Large intestine (tissue), 12 donors: ENCODE measurements around the gene DOLK. TPM values are rescaled to one million over a fixed set of nuclear protein-coding genes. Genes with fewer than 3 reads are reported as not detected.

Experiments
- DNase-seq, 2 donors: peaks; one replicate each; pipeline versions ENCODE4 v3.0.0 to v3.0.0-alpha.2; 2013
- H3K27ac ChIP-seq: one replicate; pipeline ENCODE4 v1.5.1; 2013; ENCODE audit warnings: low read length
- H3K27me3 ChIP-seq: 2 replicates; pipeline ENCODE4 v1.6.1; 2013; ENCODE audit warnings: low read length; ENCODE audit not compliant: control insufficient read depth, insufficient read depth
- H3K36me3 ChIP-seq: 2 replicates; pipeline ENCODE4 v1.6.1; 2013; ENCODE audit warnings: low read length; ENCODE audit not compliant: control insufficient read depth, insufficient read depth
- H3K4me1 ChIP-seq: one replicate; pipeline ENCODE4 v1.6.1; 2013; ENCODE audit warnings: low read length; ENCODE audit not compliant: control insufficient read depth, insufficient read depth
- H3K4me3 ChIP-seq: one replicate; pipeline ENCODE4 v1.5.1; 2013; ENCODE audit warnings: low read length
- H3K9me3 ChIP-seq: one replicate; pipeline ENCODE4 v1.6.1; 2013; ENCODE audit warnings: mild to moderate bottlenecking, low read depth, low read length, moderate library complexity; ENCODE audit not compliant: control insufficient read depth
- WGBS: methylation state at CpG from one replicate; pipeline ENCODE4 v1.1.5; 2013; ENCODE audit warnings: low lambda C conversion rate; ENCODE audit not compliant: insufficient coverage; 5-methylcytosine and 5-hydroxymethylcytosine counted together
- long read RNA-seq, 11 donors: transcript quantifications; one replicate each; lab custom pipeline, GENCODE V29; 2026
- polyA plus RNA-seq: library from polyadenylated mRNA; unstranded; fragments of 120-200 nt; gene quantifications from one replicate; pipeline ENCODE4 v1.2.1, GENCODE V29; 2013

DOLK gene
- 14.8 TPM for polyA plus RNA-seq
- long read RNA-seq, donor 1, transcript DOLK-201 (1 exons, 2,090 nt) = major isoform, 23 of 23 reads
- long read RNA-seq, donor 1, partial matches to known transcripts = 0 of 23 reads
- long read RNA-seq, donor 1, other reads (novel, unspliced or antisense) = 0 of 23 reads
- long read RNA-seq, donor 2, transcript DOLK-201 (1 exons, 2,090 nt) = major isoform, 32 of 32 reads
- long read RNA-seq, donor 2, partial matches to known transcripts = 0 of 32 reads
- long read RNA-seq, donor 2, other reads (novel, unspliced or antisense) = 0 of 32 reads
- long read RNA-seq, donor 3 = 0 reads
- long read RNA-seq, donor 4, partial matches to known transcripts = 0 of 1 reads
- long read RNA-seq, donor 4, other reads (novel, unspliced or antisense) = 0 of 1 reads
- long read RNA-seq, donor 5, transcript DOLK-201 (1 exons, 2,090 nt) = major isoform, 12 of 12 reads
- long read RNA-seq, donor 5, partial matches to known transcripts = 0 of 12 reads
- long read RNA-seq, donor 5, other reads (novel, unspliced or antisense) = 0 of 12 reads
- long read RNA-seq, donor 6, transcript DOLK-201 (1 exons, 2,090 nt) = major isoform, 23 of 23 reads
- long read RNA-seq, donor 6, partial matches to known transcripts = 0 of 23 reads
- long read RNA-seq, donor 6, other reads (novel, unspliced or antisense) = 0 of 23 reads
- long read RNA-seq, donor 7, transcript DOLK-201 (1 exons, 2,090 nt) = major isoform, 7 of 7 reads
- long read RNA-seq, donor 7, partial matches to known transcripts = 0 of 7 reads
- long read RNA-seq, donor 7, other reads (novel, unspliced or antisense) = 0 of 7 reads
- long read RNA-seq, donor 8, transcript DOLK-201 (1 exons, 2,090 nt) = major isoform, 24 of 24 reads
- long read RNA-seq, donor 8, partial matches to known transcripts = 0 of 24 reads
- long read RNA-seq, donor 8, other reads (novel, unspliced or antisense) = 0 of 24 reads
- long read RNA-seq, donor 9, transcript DOLK-201 (1 exons, 2,090 nt) = major isoform, 25 of 25 reads
- long read RNA-seq, donor 9, partial matches to known transcripts = 0 of 25 reads
- long read RNA-seq, donor 9, other reads (novel, unspliced or antisense) = 0 of 25 reads
- long read RNA-seq, donor 10, transcript DOLK-201 (1 exons, 2,090 nt) = major isoform, 24 of 24 reads
- long read RNA-seq, donor 10, partial matches to known transcripts = 0 of 24 reads
- long read RNA-seq, donor 10, other reads (novel, unspliced or antisense) = 0 of 24 reads
- long read RNA-seq, donor 11, transcript DOLK-201 (1 exons, 2,090 nt) = major isoform, 16 of 16 reads
- long read RNA-seq, donor 11, partial matches to known transcripts = 0 of 16 reads
- long read RNA-seq, donor 11, other reads (novel, unspliced or antisense) = 0 of 16 reads

GRCh38 chr9:128947527-128948301 is at the start of gene DOLK, which contains the start of gene NUP188:
Gene DOLK (minus strand): TSS chr9:128947603. CDS start chr9:128947303, 300 bp downstream.
Gene NUP188 (plus strand): TSS chr9:128947699. CDS start chr9:128947720, 21 bp downstream.
- DNase-seq = peak; percentile 92 to 93
- Histone ChIP-seq H3K4me3 (peak within 1 kb of the TSS; percentile 68), H3K4me1 (peaks cover 17% of the 10 kb centered on the region), H3K27me3 (no peaks in the 10 kb centered on the region), H3K36me3 (peaks cover 27% of the 10 kb centered on the region), H3K9me3 (no peaks in the 10 kb centered on the region), H3K27ac (peak within 1 kb of the TSS; percentile 89)
- 0% methylated on average over 4 of the region's 86 CpGs for WGBS

DNA sequence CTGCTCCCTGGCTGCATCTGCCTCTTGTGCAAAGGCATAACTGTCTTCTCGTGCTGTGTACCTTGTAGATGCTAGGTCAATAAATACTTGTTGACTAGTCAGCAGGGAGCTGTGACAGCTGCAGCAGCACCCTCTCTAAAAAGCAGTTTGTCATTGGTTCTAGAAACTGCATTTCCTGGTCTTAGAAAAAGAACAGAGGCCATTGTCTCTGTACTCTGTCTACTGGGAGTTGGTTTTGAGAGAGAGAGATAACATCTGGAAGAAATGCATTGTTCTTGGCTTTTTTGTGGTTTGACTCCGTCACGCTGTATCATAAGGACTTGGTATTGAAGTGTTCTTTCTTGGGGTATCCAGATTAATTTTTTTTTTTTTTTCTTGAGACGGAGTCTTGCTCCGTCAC is 48.4 kb upstream of the DOLK start:
- Histone ChIP-seq H3K27me3 (no peaks in the 10 kb centered on the region), H3K4me3 (no peak overlapping the region), H3K4me1 (no peaks in the 10 kb centered on the region), H3K36me3 (peaks cover 82% of the 10 kb centered on the region), H3K9me3 (no peaks in the 10 kb centered on the region), H3K27ac (no peak overlapping the region)
- no peak for DNase-seq
- WGBS = 100% methylated on average over 1 of the region's 5 CpGs

GRCh38 chr9:128992995-128993394 is 45.6 kb upstream of the DOLK start:
- Histone ChIP-seq H3K27ac (no peak overlapping the region), H3K4me3 (no peak overlapping the region), H3K9me3 (no peaks in the 10 kb centered on the region), H3K4me1 (no peaks in the 10 kb centered on the region), H3K27me3 (no peaks in the 10 kb centered on the region), H3K36me3 (peaks cover 78% of the 10 kb centered on the region)
- no peak for DNase-seq
- no CpG with 5 or more reads among the region's 7 CpGs for WGBS

GRCh38 chr9:128987805-128988204 is 40.4 kb upstream of the DOLK start:
- no peaks in the 10 kb centered on the region for H3K4me1 ChIP-seq
- WGBS = 100% methylated on average over 1 of the region's 5 CpGs
- no peak overlapping the region for H3K4me3 ChIP-seq
- no peak overlapping the region for H3K27ac ChIP-seq
- peaks cover 74% of the 10 kb centered on the region for H3K36me3 ChIP-seq
- no peaks in the 10 kb centered on the region for H3K9me3 ChIP-seq
- H3K27me3 ChIP-seq = no peaks in the 10 kb centered on the region
- DNase-seq = no peak

GRCh38 chr9:128986671-128987070 is 39.3 kb upstream of the DOLK start:
- no peak overlapping the region for H3K4me3 ChIP-seq
- no peaks in the 10 kb centered on the region for H3K27me3 ChIP-seq
- WGBS = no CpG with 5 or more reads among the region's 5 CpGs
- H3K27ac ChIP-seq = no peak overlapping the region
- H3K36me3 ChIP-seq = peaks cover 77% of the 10 kb centered on the region
- H3K4me1 ChIP-seq = no peaks in the 10 kb centered on the region
- no peak for DNase-seq
- no peaks in the 10 kb centered on the region for H3K9me3 ChIP-seq

DNA sequence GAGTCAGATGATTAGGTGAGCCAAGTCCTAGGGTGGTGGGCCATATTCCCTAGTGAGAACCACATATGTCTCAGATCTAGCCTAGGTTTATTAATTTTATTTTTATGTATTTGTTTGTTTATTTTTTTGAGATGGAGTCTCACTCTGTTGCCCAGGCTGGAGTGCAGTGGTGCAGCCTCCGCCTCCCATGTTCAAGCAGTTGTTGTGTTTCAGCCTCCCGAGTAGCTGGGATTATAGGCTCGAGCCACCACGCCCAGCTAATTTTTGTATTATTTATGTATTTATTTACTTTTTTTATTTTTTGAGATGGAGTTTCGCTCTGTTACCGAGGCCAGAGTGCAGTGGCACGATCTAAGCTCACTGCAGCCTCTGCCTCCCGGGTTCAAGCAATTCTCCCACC is 36.1 kb upstream of the DOLK start:
- Histone ChIP-seq H3K4me3 (no peak overlapping the region), H3K36me3 (peaks cover 80% of the 10 kb centered on the region), H3K4me1 (no peaks in the 10 kb centered on the region), H3K9me3 (no peaks in the 10 kb centered on the region), H3K27me3 (no peaks in the 10 kb centered on the region), H3K27ac (no peak overlapping the region)
- DNase-seq = no peak
- 100% methylated on average over 3 of the region's 8 CpGs for WGBS

GRCh38 chr9:128979111-128979510 is 31.7 kb upstream of the DOLK start:
- 67% methylated on average over 1 of the region's 3 CpGs for WGBS
- H3K27ac ChIP-seq = no peak overlapping the region
- no peak overlapping the region for H3K4me3 ChIP-seq
- H3K9me3 ChIP-seq = no peaks in the 10 kb centered on the region
- DNase-seq = no peak
- H3K36me3 ChIP-seq = peaks cover 78% of the 10 kb centered on the region
- H3K27me3 ChIP-seq = no peaks in the 10 kb centered on the region
- no peaks in the 10 kb centered on the region for H3K4me1 ChIP-seq

DNA sequence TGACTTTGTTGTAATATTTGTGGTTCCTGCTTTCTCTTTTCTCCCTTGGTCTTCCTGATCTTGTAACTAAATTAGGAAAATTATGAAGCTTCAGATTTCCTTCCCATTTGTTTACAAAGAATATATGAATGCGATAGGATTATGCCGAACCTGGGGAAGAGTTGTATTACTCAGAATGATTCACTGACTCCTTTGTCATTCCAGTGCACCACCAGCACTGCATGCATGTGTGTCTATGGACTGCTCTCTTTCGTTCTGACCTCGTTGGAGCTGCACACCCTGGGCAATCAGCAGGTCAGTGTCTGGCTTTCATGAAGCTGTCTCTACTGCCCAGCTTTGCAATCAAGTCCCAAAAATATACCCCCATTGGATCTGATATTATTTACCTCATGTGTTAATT is 25.6 kb upstream of the DOLK start:
- H3K4me1 ChIP-seq = no peaks in the 10 kb centered on the region
- no peak overlapping the region for H3K4me3 ChIP-seq
- DNase-seq = no peak
- WGBS = no CpG with 5 or more reads among the region's 4 CpGs
- H3K27me3 ChIP-seq = no peaks in the 10 kb centered on the region
- peaks cover 73% of the 10 kb centered on the region for H3K36me3 ChIP-seq
- no peaks in the 10 kb centered on the region for H3K9me3 ChIP-seq
- H3K27ac ChIP-seq = no peak overlapping the region

DNA sequence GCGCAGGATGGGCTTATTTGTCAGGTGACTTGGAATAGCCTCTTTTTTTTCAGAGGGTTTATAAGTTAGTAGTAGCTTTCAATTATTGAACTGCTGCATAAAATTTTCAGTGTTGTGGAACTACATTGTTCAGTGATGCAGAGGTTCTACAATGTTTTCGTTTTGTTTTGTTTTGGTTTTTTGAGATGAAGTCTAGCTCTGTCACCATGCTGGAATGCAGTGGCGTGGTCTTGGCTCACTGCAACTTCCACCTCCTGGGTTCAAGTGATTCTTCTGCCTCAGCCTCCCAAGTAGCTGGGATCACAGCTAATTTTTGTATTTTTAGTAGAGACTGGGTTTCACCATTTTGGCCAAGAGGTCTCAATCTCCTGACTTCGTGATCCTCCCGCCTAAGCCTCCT is 22.1 kb upstream of the DOLK start:
- Histone ChIP-seq H3K9me3 (no peaks in the 10 kb centered on the region), H3K4me3 (no peak overlapping the region)
- WGBS = 100% methylated on average over 1 of the region's 5 CpGs

More for the DNA sequence above, 22.1 kb upstream of the DOLK start:
- H3K27me3 ChIP-seq = no peaks in the 10 kb centered on the region
- no peaks in the 10 kb centered on the region for H3K4me1 ChIP-seq
- no peak overlapping the region for H3K27ac ChIP-seq
- peaks cover 56% of the 10 kb centered on the region for H3K36me3 ChIP-seq
- no peak for DNase-seq
